ENCODE data around the gene NOD1. TPM values are rescaled to one million over a fixed set of nuclear protein-coding genes. Genes with fewer than 3 reads are reported as not detected.

Gene NOD1
- total and polyA plus RNA-seq, 2 of the 13 experiments (the other 11 are each of a cell fraction or from before 2014, with no cell fraction given): 1.7 to 2.9 TPM

GRCh38 chr7:30390736-30391636 is 87.6 kb downstream of the NOD1 start:
- in situ Hi-C loops (cut with HindIII; ENCODE audit: extremely low pct_ligation_motif_present, low pct_unique_long_range_greater_than_20kb): no loop called here
- DNase-seq (ENCODE audit: low spot score) (no peak), FAIRE-seq (no peak), ATAC-seq (no peak)
- no peaks in the 10 kb centered on the region for H3K9me3 ChIP-seq (ENCODE audit: low read length)
- H3K27ac ChIP-seq (ENCODE audit: extremely low read length, insufficient read depth, low read length): no peak overlapping the region
- no peaks in the 10 kb centered on the region for H3K4me1 ChIP-seq (ENCODE audit: insufficient read depth, low read length)
- ChIA-PET POLR2A (no interaction called here), CTCF (ENCODE audit: low intra/inter-chr PET ratio, low total read pairs) (no interaction called here)
- whole genome bisulfite sequencing (ENCODE audit: low lambda C conversion rate): 92% methylated on average over 8 of the region's 8 CpGs
- H3K4me3 ChIP-seq (replicated peaks in 1 of 3; ENCODE audit: insufficient read depth in 1 of 3, low read depth in 2 of 3, low read length in 3 of 3): no peak overlapping the region
- H3K4me2 ChIP-seq (ENCODE audit: low read depth, low read length): no peak overlapping the region
- H3K9ac ChIP-seq (ENCODE audit: insufficient read depth, low read depth, low read length): no peak overlapping the region
- no peaks in the 10 kb centered on the region for H3K79me2 ChIP-seq (ENCODE audit: insufficient read depth, low read length)
- no peaks in the 10 kb centered on the region for H3K27me3 ChIP-seq (ENCODE audit: control insufficient read depth in 1 of 2, insufficient read depth in 2 of 2, low read length in 2 of 2)
- no peak overlapping the region for H2AFZ ChIP-seq (ENCODE audit: low read length)
- H3K36me3 ChIP-seq (replicated peaks in 1 of 2; ENCODE audit: control insufficient read depth in 1 of 2, insufficient read depth in 2 of 2, low read length in 2 of 2): no peaks in the 10 kb centered on the region
- no peak for TF ChIP-seq ZNF576 (CRISPR knock-in tag; IDR thresholded peaks at IDR 0.05)
- no peak for TF ChIP-seq HNRNPK (IDR thresholded peaks at IDR 0.05; ENCODE audit: low read depth, low read length, poor library complexity, severe bottlenecking)
- H4K20me1 ChIP-seq (ENCODE audit: insufficient read depth, low read length): no peaks in the 10 kb centered on the region
- intact Hi-C loops (cut with micrococcal nuclease; ENCODE audit: unreplicated experiment): no loop called here
- BruUV-seq (replicated peaks): no TSS peak

- no peaks in the 10 kb centered on the region for H4K20me1 ChIP-seq (ENCODE audit: insufficient read depth, low read length)
- H3K9me3 ChIP-seq (ENCODE audit: low read length): no peaks in the 10 kb centered on the region
- no peak overlapping the region for H3K9ac ChIP-seq (ENCODE audit: insufficient read depth, low read depth, low read length)
- no TSS peak for BruUV-seq (replicated peaks)
- no peak overlapping the region for H3K4me3 ChIP-seq (replicated peaks in 1 of 3; ENCODE audit: insufficient read depth in 1 of 3, low read depth in 2 of 3, low read length in 3 of 3)
- ATAC-seq: no peak
- WGBS (ENCODE audit: low lambda C conversion rate): 97% methylated on average over 3 of the region's 3 CpGs
- H3K27ac ChIP-seq (ENCODE audit: extremely low read length, insufficient read depth, low read length): no peak overlapping the region
- in situ Hi-C loops (cut with HindIII; ENCODE audit: extremely low pct_ligation_motif_present, low pct_unique_long_range_greater_than_20kb): no loop called here
- FAIRE-seq: no peak
- no peaks in the 10 kb centered on the region for H3K36me3 ChIP-seq (replicated peaks in 1 of 2; ENCODE audit: control insufficient read depth in 1 of 2, insufficient read depth in 2 of 2, low read length in 2 of 2)
- intact Hi-C loops (cut with micrococcal nuclease; ENCODE audit: unreplicated experiment): no loop called here
- TF ChIP-seq STAT6 (CRISPR knock-in tag; IDR thresholded peaks at IDR 0.05; ENCODE audit: borderline replicate concordance) (no peak), ZNF382 (CRISPR knock-in tag; IDR thresholded peaks at IDR 0.05; ENCODE audit: borderline replicate concordance) (no peak), SNAI1 (CRISPR knock-in tag; IDR thresholded peaks at IDR 0.05; ENCODE audit: borderline replicate concordance) (no peak), ZMYM3 (CRISPR knock-in tag; IDR thresholded peaks at IDR 0.05) (no peak), GABPA (IDR thresholded peaks at IDR 0.05; ENCODE audit: low read depth, low read length) (no peak), GABPA (CRISPR knock-in tag; IDR thresholded peaks at IDR 0.05; ENCODE audit: low read depth) (no peak), EED (CRISPR knock-in tag; IDR thresholded peaks at IDR 0.05) (no peak), JUNB (CRISPR knock-in tag; IDR thresholded peaks at IDR 0.05; ENCODE audit: borderline replicate concordance) (no peak), POLR2G (IDR thresholded peaks at IDR 0.05; ENCODE audit: low read depth, low read length) (no peak), NFE2L1 (CRISPR knock-in tag; IDR thresholded peaks at IDR 0.05; ENCODE audit: borderline replicate concordance) (no peak), ZBTB26 (CRISPR knock-in tag; IDR thresholded peaks at IDR 0.05; ENCODE audit: borderline replicate concordance) (no peak)
- POLR2A ChIA-PET: no interaction called here
- no peaks in the 10 kb centered on the region for H3K4me1 ChIP-seq (ENCODE audit: insufficient read depth, low read length)
- no peak overlapping the region for H2AFZ ChIP-seq (ENCODE audit: low read length)
- CTCF ChIA-PET (ENCODE audit: low intra/inter-chr PET ratio, low total read pairs): no interaction called here
- no peaks in the 10 kb centered on the region for H3K79me2 ChIP-seq (ENCODE audit: insufficient read depth, low read length)
- no peak overlapping the region for H3K4me2 ChIP-seq (ENCODE audit: low read depth, low read length)
- no peaks in the 10 kb centered on the region for H3K27me3 ChIP-seq (ENCODE audit: control insufficient read depth in 1 of 2, insufficient read depth in 2 of 2, low read length in 2 of 2)
- no peak for DNase-seq (ENCODE audit: low spot score)
Measured at GRCh38 chr7:30389791-30390190, 88.8 kb downstream of the NOD1 start.

Measured in HepG2 (cell line).